ENCODE measurements around the gene ZNF787. TPM values are rescaled to one million over a fixed set of nuclear protein-coding genes. Genes with fewer than 3 reads are reported as not detected.

ZNF787 gene
- total and polyA plus RNA-seq, 10 of the 15 experiments (the other 5 are each of a cell fraction or from before 2014, with no cell fraction given): 0.23 to 39.9 (median 4.1) TPM

DNA sequence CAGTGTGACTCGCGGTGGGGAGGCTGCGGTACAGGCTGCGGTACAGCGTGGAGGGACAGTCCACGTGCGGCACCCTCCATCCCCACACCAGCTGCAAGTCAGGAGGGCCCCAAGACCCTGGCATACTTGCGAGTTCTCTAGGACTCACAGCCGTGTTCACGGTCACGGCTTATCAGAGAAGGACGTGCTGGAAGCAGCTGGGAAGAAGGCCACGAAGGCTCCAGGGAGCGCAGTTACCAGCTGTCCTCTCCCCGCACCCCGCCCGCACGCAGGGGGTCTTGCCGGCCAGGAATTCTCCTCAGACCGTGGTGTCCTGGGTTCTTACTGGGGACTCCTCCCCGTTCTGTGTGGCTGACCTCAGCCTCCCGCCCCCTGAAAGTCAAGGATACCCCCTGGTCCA, 26.2 kb upstream of the ZNF787 start:
- POLR2A ChIA-PET: no interaction called here
- Histone ChIP-seq H3K4me1 (ENCODE audit: control insufficient read depth, insufficient read depth, low read length) (peaks cover 6% of the 10 kb centered on the region), H3K9ac (ENCODE audit: control insufficient read depth, insufficient read depth, low read length) (no peak overlapping the region), H3K27ac (ENCODE audit: control insufficient read depth, insufficient read depth) (no peak overlapping the region), H2AFZ (ENCODE audit: control insufficient read depth, low read depth, low read length) (no peak overlapping the region), H4K20me1 (ENCODE audit: control insufficient read depth, insufficient read depth) (no peaks in the 10 kb centered on the region), H3K79me2 (ENCODE audit: control insufficient read depth, insufficient read depth, low read length) (peaks cover 11% of the 10 kb centered on the region), H3K4me2 (ENCODE audit: control insufficient read depth, insufficient read depth) (no peak overlapping the region), H3K27me3 (replicated peaks in 1 of 2; ENCODE audit: control insufficient read depth in 2 of 2, insufficient read depth in 2 of 2, low read length in 1 of 2) (no peaks in the 10 kb centered on the region), H3K4me3 (no peak overlapping the region), H3K36me3 (ENCODE audit: control insufficient read depth in 2 of 2, insufficient read depth in 2 of 2, low read length in 1 of 2) (peaks cover 2 to 10% of the 10 kb centered on the region in 2 experiments), H3K9me3 (replicated peaks; ENCODE audit: control insufficient read depth, insufficient read depth, low read length) (no peaks in the 10 kb centered on the region)
- CTCF ChIA-PET: no interaction called here
- 98% methylated on average over 22 of the region's 22 CpGs for WGBS (ENCODE audit: insufficient coverage, insufficient replicate concordance, low lambda C conversion rate, missing lambda C conversion rate)
- TF ChIP-seq NRF1 (conservative IDR thresholded peaks at IDR 0.05; ENCODE audit: low read depth, low read length): no peak
- TF ChIP-seq IKZF2 (IDR thresholded peaks at IDR 0.05): no peak
- 0 out of 2 replicates have a peak, but pooled peaks have one; percentile 14 for TF ChIP-seq POLR2A (IDR thresholded peaks at IDR 0.05; ENCODE audit: low read depth, low read length)
- intact Hi-C loops (cut with micrococcal nuclease; ENCODE audit: unreplicated experiment) (no loop called here), in situ Hi-C loops (cut with MboI) (loop anchor here (25.0 kb wide), 1 partner anchor 1665 kb away; the partner anchor contains the start of gene ZNF552)
- BruUV-seq (replicated peaks): no TSS peak
- FAIRE-seq: no peak
- no peak for DNase-seq (ENCODE audit: low read depth, low spot score)
- SMC1A ChIA-PET (ENCODE audit: uncharacterized antibody, unreplicated experiment): no interaction called here
- no peak for ATAC-seq
- RAD21 ChIA-PET (ENCODE audit: unreplicated experiment): no interaction called here

DNA sequence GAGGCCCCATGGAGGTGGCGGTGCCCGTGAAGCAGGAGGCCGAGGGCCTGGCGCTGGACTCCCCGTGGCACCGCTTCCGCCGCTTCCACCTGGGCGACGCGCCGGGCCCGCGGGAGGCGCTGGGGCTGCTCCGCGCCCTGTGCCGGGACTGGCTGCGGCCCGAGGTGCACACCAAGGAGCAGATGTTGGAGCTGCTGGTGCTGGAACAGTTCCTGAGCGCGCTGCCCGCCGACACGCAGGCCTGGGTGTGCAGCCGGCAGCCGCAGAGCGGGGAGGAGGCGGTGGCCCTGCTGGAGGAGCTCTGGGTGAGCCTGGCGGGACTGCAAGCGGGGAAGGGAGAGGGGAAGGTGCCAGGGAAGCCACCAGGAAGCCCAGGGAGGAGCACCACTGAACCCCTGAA, 25.8 kb upstream of the ZNF787 start:
- Histone ChIP-seq H3K9me3 (replicated peaks; ENCODE audit: control insufficient read depth, insufficient read depth, low read length) (no peaks in the 10 kb centered on the region), H3K4me1 (ENCODE audit: control insufficient read depth, insufficient read depth, low read length) (peaks cover 10% of the 10 kb centered on the region), H2AFZ (ENCODE audit: control insufficient read depth, low read depth, low read length) (no peak overlapping the region), H3K79me2 (ENCODE audit: control insufficient read depth, insufficient read depth, low read length) (peaks cover 15% of the 10 kb centered on the region), H4K20me1 (ENCODE audit: control insufficient read depth, insufficient read depth) (no peaks in the 10 kb centered on the region), H3K27ac (ENCODE audit: control insufficient read depth, insufficient read depth) (no peak overlapping the region), H3K27me3 (replicated peaks in 1 of 2; ENCODE audit: control insufficient read depth in 2 of 2, insufficient read depth in 2 of 2, low read length in 1 of 2) (no peaks in the 10 kb centered on the region), H3K4me3 (no peak overlapping the region), H3K9ac (ENCODE audit: control insufficient read depth, insufficient read depth, low read length) (no peak overlapping the region), H3K4me2 (ENCODE audit: control insufficient read depth, insufficient read depth) (no peak overlapping the region), H3K36me3 (ENCODE audit: control insufficient read depth in 2 of 2, insufficient read depth in 2 of 2, low read length in 1 of 2) (peaks cover 2 to 12% of the 10 kb centered on the region in 2 experiments)
- no peak for DNase-seq (ENCODE audit: low read depth, low spot score)
- intact Hi-C loops (cut with micrococcal nuclease; ENCODE audit: unreplicated experiment) (no loop called here), in situ Hi-C loops (cut with MboI) (loop anchor here (25.0 kb wide), 1 partner anchor 1665 kb away; the partner anchor contains the start of gene ZNF552)
- ChIA-PET POLR2A (no interaction called here), CTCF (no interaction called here), RAD21 (ENCODE audit: unreplicated experiment) (no interaction called here), SMC1A (ENCODE audit: uncharacterized antibody, unreplicated experiment) (no interaction called here)
- no peak for ATAC-seq
- WGBS (ENCODE audit: insufficient coverage, insufficient replicate concordance, low lambda C conversion rate, missing lambda C conversion rate): 96% methylated on average over 25 of the region's 31 CpGs
- no TSS peak for BruUV-seq (replicated peaks)
- no peak for TF ChIP-seq TCF3 (IDR thresholded peaks at IDR 0.05; ENCODE audit: borderline replicate concordance, insufficient read depth, low read depth, low read length)
- TF ChIP-seq, protein P1, sequence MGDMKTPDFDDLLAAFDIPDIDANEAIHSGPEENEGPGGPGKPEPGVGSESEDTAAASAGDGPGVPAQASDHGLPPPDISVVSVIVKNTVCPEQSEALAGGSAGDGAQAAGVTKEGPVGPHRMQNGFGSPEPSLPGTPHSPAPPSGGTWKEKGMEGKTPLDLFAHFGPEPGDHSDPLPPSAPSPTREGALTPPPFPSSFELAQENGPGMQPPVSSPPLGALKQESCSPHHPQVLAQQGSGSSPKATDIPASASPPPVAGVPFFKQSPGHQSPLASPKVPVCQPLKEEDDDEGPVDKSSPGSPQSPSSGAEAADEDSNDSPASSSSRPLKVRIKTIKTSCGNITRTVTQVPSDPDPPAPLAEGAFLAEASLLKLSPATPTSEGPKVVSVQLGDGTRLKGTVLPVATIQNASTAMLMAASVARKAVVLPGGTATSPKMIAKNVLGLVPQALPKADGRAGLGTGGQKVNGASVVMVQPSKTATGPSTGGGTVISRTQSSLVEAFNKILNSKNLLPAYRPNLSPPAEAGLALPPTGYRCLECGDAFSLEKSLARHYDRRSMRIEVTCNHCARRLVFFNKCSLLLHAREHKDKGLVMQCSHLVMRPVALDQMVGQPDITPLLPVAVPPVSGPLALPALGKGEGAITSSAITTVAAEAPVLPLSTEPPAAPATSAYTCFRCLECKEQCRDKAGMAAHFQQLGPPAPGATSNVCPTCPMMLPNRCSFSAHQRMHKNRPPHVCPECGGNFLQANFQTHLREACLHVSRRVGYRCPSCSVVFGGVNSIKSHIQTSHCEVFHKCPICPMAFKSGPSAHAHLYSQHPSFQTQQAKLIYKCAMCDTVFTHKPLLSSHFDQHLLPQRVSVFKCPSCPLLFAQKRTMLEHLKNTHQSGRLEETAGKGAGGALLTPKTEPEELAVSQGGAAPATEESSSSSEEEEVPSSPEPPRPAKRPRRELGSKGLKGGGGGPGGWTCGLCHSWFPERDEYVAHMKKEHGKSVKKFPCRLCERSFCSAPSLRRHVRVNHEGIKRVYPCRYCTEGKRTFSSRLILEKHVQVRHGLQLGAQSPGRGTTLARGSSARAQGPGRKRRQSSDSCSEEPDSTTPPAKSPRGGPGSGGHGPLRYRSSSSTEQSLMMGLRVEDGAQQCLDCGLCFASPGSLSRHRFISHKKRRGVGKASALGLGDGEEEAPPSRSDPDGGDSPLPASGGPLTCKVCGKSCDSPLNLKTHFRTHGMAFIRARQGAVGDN (IDR thresholded peaks at IDR 0.05): no peak
- TF ChIP-seq SIN3A (IDR thresholded peaks at IDR 0.05; ENCODE audit: low read depth, low read length): no peak
- TF ChIP-seq, protein P2, sequence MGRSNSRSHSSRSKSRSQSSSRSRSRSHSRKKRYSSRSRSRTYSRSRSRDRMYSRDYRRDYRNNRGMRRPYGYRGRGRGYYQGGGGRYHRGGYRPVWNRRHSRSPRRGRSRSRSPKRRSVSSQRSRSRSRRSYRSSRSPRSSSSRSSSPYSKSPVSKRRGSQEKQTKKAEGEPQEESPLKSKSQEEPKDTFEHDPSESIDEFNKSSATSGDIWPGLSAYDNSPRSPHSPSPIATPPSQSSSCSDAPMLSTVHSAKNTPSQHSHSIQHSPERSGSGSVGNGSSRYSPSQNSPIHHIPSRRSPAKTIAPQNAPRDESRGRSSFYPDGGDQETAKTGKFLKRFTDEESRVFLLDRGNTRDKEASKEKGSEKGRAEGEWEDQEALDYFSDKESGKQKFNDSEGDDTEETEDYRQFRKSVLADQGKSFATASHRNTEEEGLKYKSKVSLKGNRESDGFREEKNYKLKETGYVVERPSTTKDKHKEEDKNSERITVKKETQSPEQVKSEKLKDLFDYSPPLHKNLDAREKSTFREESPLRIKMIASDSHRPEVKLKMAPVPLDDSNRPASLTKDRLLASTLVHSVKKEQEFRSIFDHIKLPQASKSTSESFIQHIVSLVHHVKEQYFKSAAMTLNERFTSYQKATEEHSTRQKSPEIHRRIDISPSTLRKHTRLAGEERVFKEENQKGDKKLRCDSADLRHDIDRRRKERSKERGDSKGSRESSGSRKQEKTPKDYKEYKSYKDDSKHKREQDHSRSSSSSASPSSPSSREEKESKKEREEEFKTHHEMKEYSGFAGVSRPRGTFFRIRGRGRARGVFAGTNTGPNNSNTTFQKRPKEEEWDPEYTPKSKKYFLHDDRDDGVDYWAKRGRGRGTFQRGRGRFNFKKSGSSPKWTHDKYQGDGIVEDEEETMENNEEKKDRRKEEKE (IDR thresholded peaks at IDR 0.05): no peak
- TF ChIP-seq SMC3 (IDR thresholded peaks at IDR 0.05; ENCODE audit: borderline replicate concordance, low read length): no peak
- no peak for TF ChIP-seq HDAC2 (IDR thresholded peaks at IDR 0.05)
- FAIRE-seq: no peak

All from GM12878 (cell line).